ENCODE data around the gene TIMMDC1.

GRCh38 chr3:119517112-119517511 is 18.8 kb downstream of the TIMMDC1 start:
- no peak for TF ChIP-seq CTCF (IDR thresholded peaks at IDR 0.05)
- TF ChIP-seq POLR2AphosphoS5 (IDR thresholded peaks at IDR 0.05): no peak

Measured in transverse colon (tissue), 4 donors.